Loucy (cell line): Measurements from ENCODE around the gene LCN15.

Source experiments
- CTCF ChIP-seq: fragments of 200-600 bp; sonication (generic); conservative IDR thresholded peaks from 2 replicates; pipeline ENCODE4 v1.5.1; 2014; ENCODE audit warnings: mild to moderate bottlenecking, antibody characterized with exemption, low read length
- EZH2phosphoT487 ChIP-seq: fragments of 200-600 bp; IDR thresholded peaks from 2 replicates; pipeline ENCODE4 v1.6.1; 2018; ENCODE audit warnings: antibody characterized with exemption, mild to moderate bottlenecking, moderate library complexity, borderline replicate concordance

GRCh38 chr9:136733611-136734010 lies 30.7 kb downstream of the LCN15 start:
- TF ChIP-seq CTCF, result no peak
- no peak for TF ChIP-seq EZH2phosphoT487
